GM19452 (cell line): ENCODE data around the gene PITPNM2.

ENCODE experiments used
- ATAC-seq: cut with Tn5 transposase; IDR thresholded peaks from one replicate; pipeline ENCODE4 v1.9.1; 2021; ENCODE audit not compliant: unreplicated experiment

The PITPNM2 gene

GRCh38 chr12:123145211-123145610 lies 5.7 kb downstream of the PITPNM2 start:
- no peak for ATAC-seq

- ATAC-seq: no peak
Observed at GRCh38 chr12:123143736-123144461, 7.0 kb downstream of the PITPNM2 start.

GRCh38 chr12:123142921-123143735 lies 7.8 kb downstream of the PITPNM2 start:
- no peak for ATAC-seq

- ATAC-seq: no peak
Observed at GRCh38 chr12:123142518-123142840, 8.4 kb downstream of the PITPNM2 start.

- ATAC-seq: no peak
Observed at GRCh38 chr12:123141615-123142517, 9.0 kb downstream of the PITPNM2 start.

GRCh38 chr12:123140676-123141614 lies 9.9 kb downstream of the PITPNM2 start:
- no peak for ATAC-seq

GRCh38 chr12:123139926-123140675 lies 10.8 kb downstream of the PITPNM2 start:
- no peak for ATAC-seq

- ATAC-seq: no peak
Observed at GRCh38 chr12:123135688-123136087, 15.2 kb downstream of the PITPNM2 start.

- ATAC-seq: no peak
Observed at GRCh38 chr12:123134826-123135225, 16.1 kb downstream of the PITPNM2 start.

- ATAC-seq: no peak
Observed at GRCh38 chr12:123134271-123134671, 16.6 kb downstream of the PITPNM2 start.

GRCh38 chr12:123133701-123134100 lies 17.2 kb downstream of the PITPNM2 start:
- no peak for ATAC-seq

- ATAC-seq: no peak
Observed at GRCh38 chr12:123132951-123133619, 17.8 kb downstream of the PITPNM2 start.

- ATAC-seq: no peak
Observed at GRCh38 chr12:123131879-123132402, 18.9 kb downstream of the PITPNM2 start.

GRCh38 chr12:123131291-123131832 lies 19.5 kb downstream of the PITPNM2 start:
- no peak for ATAC-seq

- ATAC-seq: no peak
Observed at GRCh38 chr12:123129621-123130020, 21.3 kb downstream of the PITPNM2 start.

GRCh38 chr12:123127182-123127495 lies 23.8 kb downstream of the PITPNM2 start:
- ATAC-seq: no peak

GRCh38 chr12:123126294-123127181 lies 24.4 kb downstream of the PITPNM2 start:
- ATAC-seq: no peak

- no peak for ATAC-seq
Observed at GRCh38 chr12:123122626-123123025, 28.3 kb downstream of the PITPNM2 start.
